Measurements from ENCODE around the gene NFE2L1. TPM values are rescaled to one million over a fixed set of nuclear protein-coding genes. Genes with fewer than 3 reads are reported as not detected.

The NFE2L1 gene
- total and polyA plus RNA-seq, 2 of the 8 experiments (the other 6 are each of a cell fraction or from before 2014, with no cell fraction given) = 140 to 143 TPM

DNA sequence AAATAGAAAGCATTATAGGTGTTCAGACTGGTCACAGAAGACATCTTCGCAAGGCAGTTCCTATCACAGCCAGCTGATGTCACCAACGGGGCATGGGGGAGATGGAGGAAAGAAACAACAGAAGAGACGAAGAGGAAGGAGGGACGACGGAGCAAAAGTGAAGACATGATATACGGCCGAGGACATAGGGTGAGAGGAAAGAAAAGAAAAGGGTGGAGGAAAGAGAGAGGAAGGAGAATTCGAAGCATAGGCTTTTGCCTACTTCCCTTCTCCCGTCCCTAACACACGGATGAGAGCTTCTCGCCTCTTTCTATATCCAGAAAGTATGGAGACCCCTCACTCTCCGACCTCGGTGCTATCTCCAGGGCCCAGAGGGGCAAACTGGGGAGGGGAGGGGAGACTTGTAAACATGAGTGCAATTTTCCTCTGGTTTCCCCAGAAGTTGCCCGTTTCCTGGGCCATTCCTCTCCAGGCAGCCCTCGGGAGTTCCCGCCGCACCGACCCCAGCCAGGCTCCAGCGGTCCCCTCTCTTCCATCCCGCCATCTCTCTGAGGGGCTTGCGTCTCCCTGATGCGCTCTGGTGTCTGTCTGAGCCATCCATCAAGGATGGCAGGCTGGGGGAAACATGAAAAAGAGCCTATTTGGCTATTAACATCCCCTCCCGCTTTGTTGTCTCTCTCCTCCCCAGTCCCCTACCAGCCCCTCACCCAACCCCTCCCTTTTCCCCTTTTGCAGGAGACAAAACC is 36.6 kb upstream of the NFE2L1 start (continued):
- TF ChIP-seq MAFK (IDR thresholded peaks at IDR 0.05; ENCODE audit: low read depth, low read length) = no peak
- no peak for TF ChIP-seq JUND (IDR thresholded peaks at IDR 0.05; ENCODE audit: low read length)
- TF ChIP-seq CHD2 (IDR thresholded peaks at IDR 0.05; ENCODE audit: low read length) = no peak
- no peak for TF ChIP-seq BACH1 (IDR thresholded peaks at IDR 0.05; ENCODE audit: low read length)
- no peak for TF ChIP-seq KDM5A (IDR thresholded peaks at IDR 0.05; ENCODE audit: low read length)
- no peak for TF ChIP-seq E2F6 (IDR thresholded peaks at IDR 0.05)
- no peak for TF ChIP-seq CHD7 (IDR thresholded peaks at IDR 0.05; ENCODE audit: insufficient replicate concordance, low read length)
- no peak for TF ChIP-seq RXRA (IDR thresholded peaks at IDR 0.05; ENCODE audit: insufficient read depth, low read depth, low read length)
- TF ChIP-seq POLR2AphosphoS5 (IDR thresholded peaks at IDR 0.05; ENCODE audit: low read depth, low read length) = no peak
- no peak for TF ChIP-seq CBX5 (IDR thresholded peaks at IDR 0.05; ENCODE audit: low read depth, low read length)
- TF ChIP-seq BRCA1 (IDR thresholded peaks at IDR 0.05; ENCODE audit: low read depth, low read length) = no peak

All from H1 (cell line).